ENCODE measurements around the gene PDAP1.

DNA sequence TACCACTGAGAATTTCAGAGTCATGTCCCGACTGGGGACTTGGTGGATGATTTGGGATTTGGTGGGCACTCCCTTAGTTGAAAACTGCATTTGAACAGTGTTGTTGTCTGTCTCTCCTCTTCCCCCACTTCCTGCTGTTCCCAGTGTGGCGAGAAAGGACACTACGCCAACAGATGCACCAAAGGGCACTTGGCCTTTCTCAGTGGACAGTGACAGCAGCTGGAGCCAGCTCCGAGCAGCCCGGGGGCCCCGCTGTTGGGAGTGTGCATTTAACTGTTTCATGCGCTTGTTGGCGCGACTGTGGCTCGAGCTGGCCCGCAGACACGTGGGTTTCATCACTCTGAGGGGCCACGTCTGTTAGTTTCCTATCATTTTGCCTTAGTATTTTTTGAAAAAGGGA lies 47.9 kb upstream of the PDAP1 start:
- TF ChIP-seq, protein P1, sequence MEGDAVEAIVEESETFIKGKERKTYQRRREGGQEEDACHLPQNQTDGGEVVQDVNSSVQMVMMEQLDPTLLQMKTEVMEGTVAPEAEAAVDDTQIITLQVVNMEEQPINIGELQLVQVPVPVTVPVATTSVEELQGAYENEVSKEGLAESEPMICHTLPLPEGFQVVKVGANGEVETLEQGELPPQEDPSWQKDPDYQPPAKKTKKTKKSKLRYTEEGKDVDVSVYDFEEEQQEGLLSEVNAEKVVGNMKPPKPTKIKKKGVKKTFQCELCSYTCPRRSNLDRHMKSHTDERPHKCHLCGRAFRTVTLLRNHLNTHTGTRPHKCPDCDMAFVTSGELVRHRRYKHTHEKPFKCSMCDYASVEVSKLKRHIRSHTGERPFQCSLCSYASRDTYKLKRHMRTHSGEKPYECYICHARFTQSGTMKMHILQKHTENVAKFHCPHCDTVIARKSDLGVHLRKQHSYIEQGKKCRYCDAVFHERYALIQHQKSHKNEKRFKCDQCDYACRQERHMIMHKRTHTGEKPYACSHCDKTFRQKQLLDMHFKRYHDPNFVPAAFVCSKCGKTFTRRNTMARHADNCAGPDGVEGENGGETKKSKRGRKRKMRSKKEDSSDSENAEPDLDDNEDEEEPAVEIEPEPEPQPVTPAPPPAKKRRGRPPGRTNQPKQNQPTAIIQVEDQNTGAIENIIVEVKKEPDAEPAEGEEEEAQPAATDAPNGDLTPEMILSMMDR (IDR thresholded peaks at IDR 0.05; ENCODE audit: low read depth, low read length), result no peak
- TF ChIP-seq EZH2phosphoT487 (IDR thresholded peaks at IDR 0.05; ENCODE audit: low read depth), result no peak

All from OCI-LY3 (cell line).